GM06990 (cell line): ENCODE data around the gene SRPK3.

Experiments
- DNase-seq: peaks from one replicate; pipeline ENCODE4 v3.0.0-alpha.2; 2011; ENCODE audit not compliant: insufficient read length; ENCODE audit errors: extremely low read depth
- H3K27me3 ChIP-seq: replicated peaks from 2 replicates; pipeline ENCODE4 v1.6.0; 2011; ENCODE audit warnings: low read length; ENCODE audit not compliant: control insufficient read depth, insufficient read depth
- H3K36me3 ChIP-seq: 2 replicates; pipeline ENCODE4 v1.5.1; 2011; ENCODE audit warnings: low read length; ENCODE audit not compliant: control insufficient read depth, insufficient read depth
- H3K4me3 ChIP-seq: replicated peaks from 2 replicates; pipeline ENCODE4 v1.5.1; 2011; ENCODE audit warnings: low read depth, mild to moderate bottlenecking, control low read depth, low read length
- CTCF ChIP-seq: IDR thresholded peaks from 2 replicates; pipeline ENCODE4 v1.5.1; 2011; ENCODE audit warnings: low read length, control low read depth, mild to moderate bottlenecking, inconsistent platforms; ENCODE audit not compliant: insufficient read depth, poor library complexity, severe bottlenecking

SRPK3 gene

GRCh38 chrX:153784325-153784967, 3.6 kb downstream of the SRPK3 start:
- DNase-seq: no peak
- no peaks in the 10 kb centered on the region; the same call in none of the 2 replicates for H3K36me3 ChIP-seq
- H3K27me3 ChIP-seq: no peaks in the 10 kb centered on the region
- no peak for TF ChIP-seq CTCF
- no peak overlapping the region for H3K4me3 ChIP-seq

GRCh38 chrX:153786669-153787068, 5.8 kb downstream of the SRPK3 start:
- Histone ChIP-seq H3K36me3 (peaks cover 2% of the 10 kb centered on the region), H3K27me3 (no peaks in the 10 kb centered on the region), H3K4me3 (no peak overlapping the region)
- TF ChIP-seq CTCF: no peak
- DNase-seq: no peak

GRCh38 chrX:153789654-153790053, 8.8 kb downstream of the SRPK3 start:
- no peak for TF ChIP-seq CTCF
- DNase-seq: no peak
- no peaks in the 10 kb centered on the region for H3K27me3 ChIP-seq
- peaks cover 2% of the 10 kb centered on the region for H3K36me3 ChIP-seq
- H3K4me3 ChIP-seq: no peak overlapping the region

GRCh38 chrX:153791104-153791852, 10.4 kb downstream of the SRPK3 start:
- Histone ChIP-seq H3K36me3 (peaks cover 5% of the 10 kb centered on the region), H3K27me3 (no peaks in the 10 kb centered on the region), H3K4me3 (no peak overlapping the region)
- no peak for DNase-seq
- TF ChIP-seq CTCF: no peak

GRCh38 chrX:153792368-153792767, 11.5 kb downstream of the SRPK3 start:
- no peaks in the 10 kb centered on the region for H3K27me3 ChIP-seq

More at GRCh38 chrX:153792368-153792767, 11.5 kb downstream of the SRPK3 start:
- DNase-seq: no peak
- TF ChIP-seq CTCF: no peak
- peak overlapping the region; percentile 65; the same call in 1 of the 2 replicates for H3K4me3 ChIP-seq
- H3K36me3 ChIP-seq: peaks cover 13% of the 10 kb centered on the region
